NOMO-1 treated with dmso at 0.1 percent for 144 hours (cell line): ENCODE data around the gene WDR93.
"Not testable (repeated sequence)": the region's sequence is repeated elsewhere in the genome, so short reads cannot be mapped to it uniquely, and the experiment has no call there.

Experiments used
- DNase-seq: peaks from one replicate; lab custom pipeline; 2025; ENCODE audit not compliant: unreplicated experiment; lab: John Stamatoyannopoulos, UW

WDR93 gene

GRCh38 chr15:89784686-89784960 lies 94.0 kb downstream of the WDR93 start:
- no peak for DNase-seq

DNA sequence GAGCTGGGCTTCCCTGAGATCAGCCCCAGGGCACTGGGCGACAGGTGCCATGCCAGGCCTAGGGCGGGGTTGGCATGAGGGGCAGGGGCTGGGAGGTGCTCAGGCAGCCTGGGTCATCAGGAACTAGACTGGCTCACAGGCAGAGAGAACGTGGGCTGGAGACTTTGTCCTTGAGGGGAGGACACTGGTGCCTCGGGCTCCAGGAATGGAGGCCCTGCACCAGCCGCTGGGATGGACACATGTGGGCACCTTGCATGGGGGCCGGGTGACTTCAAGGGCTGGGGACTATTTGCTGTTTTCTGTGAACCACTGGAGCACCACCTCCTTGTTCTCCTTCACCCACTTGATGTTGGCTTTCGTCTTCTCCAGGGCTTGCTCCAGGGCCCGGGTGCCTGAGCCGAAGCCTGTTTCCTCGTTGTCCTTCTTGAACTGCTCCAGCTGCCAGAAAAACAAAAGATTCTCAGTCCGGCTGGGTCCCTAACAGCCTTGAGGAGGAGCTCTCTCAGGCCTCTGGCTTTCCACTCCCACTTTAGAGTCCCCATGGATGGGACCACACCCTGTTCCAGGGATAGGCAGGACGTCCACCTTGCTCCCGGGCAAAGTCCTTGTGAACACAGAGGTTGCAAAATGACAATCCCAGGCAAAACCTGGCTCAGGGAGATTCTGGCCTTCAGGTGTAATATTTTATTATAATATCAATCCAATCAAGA lies 94.6 kb downstream of the WDR93 start:
- DNase-seq, result no peak

DNA sequence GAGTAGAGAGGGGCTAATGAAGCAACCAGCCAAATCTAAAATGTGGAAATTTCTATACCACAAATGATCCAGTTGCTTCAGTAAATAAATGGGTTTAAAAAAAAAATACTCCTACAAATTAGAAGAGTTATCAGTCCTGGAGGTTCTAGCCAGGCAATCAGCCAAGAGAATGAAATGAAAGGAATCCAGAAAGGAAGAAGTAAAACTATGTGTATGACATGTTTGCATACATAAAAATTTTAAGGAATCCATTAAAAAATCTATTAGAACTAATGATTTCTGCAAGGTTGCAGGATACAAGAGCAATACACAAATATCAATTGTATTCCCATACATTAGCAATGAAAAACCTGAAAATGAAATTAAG lies 95.1 kb downstream of the WDR93 start:
- DNase-seq, result no peak

GRCh38 chr15:89787944-89788343 lies 97.3 kb downstream of the WDR93 start:
- no peak for DNase-seq

GRCh38 chr15:89788585-89788984 lies 98.0 kb downstream of the WDR93 start:
- not testable (repeated sequence) for DNase-seq

- no peak for DNase-seq
Measured at GRCh38 chr15:89790206-89790605, 99.6 kb downstream of the WDR93 start.

GRCh38 chr15:89790661-89791060 lies 100.0 kb downstream of the WDR93 start:
- no peak for DNase-seq

DNA sequence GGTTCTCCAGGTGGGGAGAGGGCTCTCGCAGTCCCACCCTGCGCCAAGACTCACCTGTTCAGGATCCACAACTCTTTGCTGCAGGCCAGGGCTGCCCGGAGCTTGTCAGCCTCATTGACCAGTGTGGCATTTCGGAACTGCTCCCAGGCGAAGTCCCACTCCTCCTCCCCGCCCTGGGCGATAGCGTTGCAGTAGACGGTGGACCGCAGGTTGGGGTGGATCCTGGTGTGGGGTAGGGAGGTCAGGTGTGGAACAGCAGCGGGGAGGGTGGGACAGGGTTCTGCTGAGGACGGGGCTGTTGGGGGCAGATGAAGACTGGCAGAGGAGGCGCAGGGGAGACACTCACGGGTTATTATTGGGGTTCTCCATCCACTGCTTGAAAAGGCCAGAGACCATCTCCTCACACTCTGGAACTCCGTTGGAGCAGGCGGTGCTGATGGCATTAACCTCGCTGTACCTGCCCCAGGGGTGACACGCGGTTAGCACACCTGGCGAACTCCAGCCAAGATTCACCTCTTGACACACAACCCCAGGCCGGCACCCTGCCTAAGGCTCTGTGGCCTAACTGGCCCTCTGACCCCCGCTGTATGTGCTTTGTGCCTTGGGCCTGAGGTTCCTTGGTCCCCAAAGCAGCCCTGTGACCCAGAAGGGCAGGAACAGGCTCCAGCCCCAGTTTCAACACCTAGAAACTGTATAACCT lies 101.6 kb downstream of the WDR93 start:
- DNase-seq, result no peak
